GM12878 (cell line): ENCODE data around the gene PPM1D. TPM values are rescaled to one million over a fixed set of nuclear protein-coding genes. Genes with fewer than 3 reads are reported as not detected.

Experiments used
- ATAC-seq: fragments of 200-7000 bp; cut with Tn5 transposase; 3 replicates; pipeline ENCODE4 v1.9.1; 2020; ENCODE audit warnings: mild to moderate bottlenecking, moderate library complexity
- BruUV-seq: library from RNA; stranded (reverse); fragments of 400-500 nt; replicated peaks from 2 replicates; lab custom pipeline; 2021; lab: Mats Ljungman, UMichigan
- CTCF ChIA-PET: fragments of 300-600 bp; sonication (Branson Sonifier 250); formaldehyde crosslinking; extraction: SDS; loops from one replicate; lab custom pipeline; 2021; ENCODE audit warnings: inconsistent platforms; lab: Yijun Ruan, JAX
- POLR2A ChIA-PET: fragments of 350-600 bp; formaldehyde crosslinking; extraction: SDS; loops from one replicate; lab custom pipeline; 2021; ENCODE audit warnings: inconsistent platforms; lab: Charles Lee
- RAD21 ChIA-PET: fragments of 300-600 bp; sonication (Branson Sonifier 250); formaldehyde crosslinking; loops from one replicate; lab custom pipeline; 2023; ENCODE audit warnings: antibody characterized with exemption; ENCODE audit not compliant: unreplicated experiment; lab: Charles Lee
- SMC1A ChIA-PET: fragments of 300-600 bp; sonication (Branson Sonifier 250); formaldehyde crosslinking; loops from one replicate; lab custom pipeline; 2023; ENCODE audit not compliant: unreplicated experiment, uncharacterized antibody; lab: Charles Lee
- DNase-seq: peaks from one replicate; pipeline ENCODE4 v3.0.0-alpha.2; 2011; ENCODE audit warnings: low read depth, low spot score
- FAIRE-seq: peaks from 3 replicates; lab custom pipeline; 2011; peaks lifted over from hg19 to GRCh38; lab: Jason Lieb, UNC
- H2AFZ ChIP-seq: 2 replicates; pipeline ENCODE4 v1.6.0; 2011; ENCODE audit warnings: low read depth, low read length, control low read depth; ENCODE audit not compliant: control insufficient read depth
- H3K27ac ChIP-seq: 2 replicates; pipeline ENCODE4 v1.5.1; 2011; ENCODE audit warnings: control low read depth; ENCODE audit not compliant: control insufficient read depth, insufficient read depth
- H3K27me3 ChIP-seq, 2 experiments: replicated peaks in 1 of 2; 2 replicates each; pipeline versions ENCODE4 v1.6.0 to v1.6.1; 2011; ENCODE audit warnings: low read length in 1 of 2; ENCODE audit not compliant: control insufficient read depth in 2 of 2, insufficient read depth in 2 of 2
- H3K36me3 ChIP-seq, 2 experiments: 2 replicates each; pipeline ENCODE4 v1.5.1; 2011; ENCODE audit warnings: low read length in 1 of 2; ENCODE audit not compliant: control insufficient read depth in 2 of 2, insufficient read depth in 2 of 2
- H3K4me1 ChIP-seq: 2 replicates; pipeline ENCODE4 v1.6.1; 2011; ENCODE audit warnings: mild to moderate bottlenecking, low read length, moderate library complexity, mixed read lengths; ENCODE audit not compliant: control insufficient read depth, insufficient read depth
- H3K4me2 ChIP-seq: 2 replicates; pipeline ENCODE4 v1.6.0; 2011; ENCODE audit warnings: control low read depth; ENCODE audit not compliant: control insufficient read depth, insufficient read depth
- H3K4me3 ChIP-seq: fragments of 200-600 bp; sonication (generic); 2 replicates; pipeline ENCODE4 v1.5.1; 2016
- H3K79me2 ChIP-seq: 2 replicates; pipeline ENCODE4 v1.6.0; 2011; ENCODE audit warnings: low read length; ENCODE audit not compliant: control insufficient read depth, insufficient read depth
- H3K9ac ChIP-seq: 2 replicates; pipeline ENCODE4 v1.8.0; 2011; ENCODE audit warnings: low read length, control low read depth, mixed read lengths; ENCODE audit not compliant: control insufficient read depth, insufficient read depth
- H3K9me3 ChIP-seq: replicated peaks from 3 replicates; pipeline ENCODE4 v1.5.1; 2011; ENCODE audit warnings: mild to moderate bottlenecking, low read length; ENCODE audit not compliant: control insufficient read depth, insufficient read depth
- H4K20me1 ChIP-seq: 2 replicates; pipeline ENCODE4 v1.6.0; 2011; ENCODE audit not compliant: control insufficient read depth, insufficient read depth
- BACH1 ChIP-seq: fragments of 450-650 bp; IDR thresholded peaks from 2 replicates; pipeline ENCODE4 v1.6.1; 2017; ENCODE audit warnings: mild to moderate bottlenecking, borderline replicate concordance
- CEBPB ChIP-seq, 2 experiments: fragments of 150-350 bp in 1 of 2; IDR thresholded peaks; 2 replicates each; pipeline ENCODE4 v1.6.1; 2012 to 2014; ENCODE audit warnings: low read depth in 2 of 2, low read length in 2 of 2, borderline replicate concordance in 1 of 2, inconsistent platforms in 1 of 2
- DPF2 ChIP-seq: fragments of 450-650 bp; IDR thresholded peaks from 2 replicates; pipeline ENCODE4 v1.6.1; 2017; ENCODE audit warnings: mild to moderate bottlenecking
- FOXK2 ChIP-seq: fragments of 450-650 bp; IDR thresholded peaks from 2 replicates; pipeline ENCODE4 v1.6.1; 2017; ENCODE audit warnings: mild to moderate bottlenecking, moderate library complexity
- NR2C1 ChIP-seq: fragments of 450-650 bp; IDR thresholded peaks from 2 replicates; pipeline ENCODE4 v1.6.1; 2017; ENCODE audit warnings: antibody characterized with exemption, mild to moderate bottlenecking, moderate library complexity
- NR2F1 ChIP-seq: fragments of 450-650 bp; conservative IDR thresholded peaks from 2 replicates; pipeline ENCODE4 v1.6.1; 2017; ENCODE audit warnings: mild to moderate bottlenecking
- POU2F2 ChIP-seq: IDR thresholded peaks from 3 replicates; pipeline ENCODE4 v1.6.1; 2011; ENCODE audit warnings: low read depth, mild to moderate bottlenecking, low read length, borderline replicate concordance
- RAD51 ChIP-seq: fragments of 450-650 bp; IDR thresholded peaks from 2 replicates; pipeline ENCODE4 v1.6.1; 2016; ENCODE audit warnings: moderate library complexity, mild to moderate bottlenecking, inconsistent platforms
- RFX5 ChIP-seq: IDR thresholded peaks from 2 replicates; pipeline ENCODE4 v1.6.1; 2011; ENCODE audit warnings: low read depth, low read length, improper control_type of control experiment
- SPI1 ChIP-seq: IDR thresholded peaks from 2 replicates; pipeline ENCODE4 v1.6.1; 2011; ENCODE audit warnings: low read depth, mild to moderate bottlenecking, low read length, moderate library complexity, borderline replicate concordance; ENCODE audit not compliant: insufficient read depth
- SREBF2 ChIP-seq: IDR thresholded peaks from 2 replicates; pipeline ENCODE4 v1.6.1; 2012; ENCODE audit warnings: mild to moderate bottlenecking, low read length
- SUZ12 ChIP-seq: fragments of 200-600 bp; sonication (generic); IDR thresholded peaks from one replicate; pipeline ENCODE4 v1.6.1; 2018; ENCODE audit warnings: antibody characterized with exemption, mild to moderate bottlenecking; ENCODE audit not compliant: unreplicated experiment
- TBL1XR1 ChIP-seq: IDR thresholded peaks from 2 replicates; pipeline ENCODE4 v1.6.1; 2012; ENCODE audit warnings: low read depth, low read length, improper control_type of control experiment
- WRNIP1 ChIP-seq: IDR thresholded peaks from 2 replicates; pipeline ENCODE4 v1.6.1; 2011; ENCODE audit warnings: low read depth, low read length, improper control_type of control experiment, borderline replicate concordance
- ZBTB11 ChIP-seq: fragments of 450-650 bp; formaldehyde crosslinking; IDR thresholded peaks from 2 replicates; pipeline ENCODE4 v1.5.0; 2022; ENCODE audit warnings: mild to moderate bottlenecking, missing genetic modification characterization
- ZBTB4 ChIP-seq: fragments of 450-650 bp; formaldehyde crosslinking; IDR thresholded peaks from 2 replicates; pipeline ENCODE4 v1.4.0; 2022; ENCODE audit warnings: mild to moderate bottlenecking, moderate library complexity
- WGBS: methylation state at CpG from one replicate; pipeline ENCODE4 v1.1.6; 2016; ENCODE audit warnings: low lambda C conversion rate; ENCODE audit not compliant: insufficient replicate concordance, insufficient coverage; ENCODE audit errors: missing lambda C conversion rate; 5-methylcytosine and 5-hydroxymethylcytosine counted together
- in situ Hi-C: fragments of 300-500 bp; cut with MboI; formaldehyde crosslinking; loops from 9 replicates; pipeline ENCODE4 v1.14.3; 2018; ENCODE audit warnings: mixed read lengths
- intact Hi-C: fragments of 100-400 bp; cut with micrococcal nuclease; formaldehyde crosslinking; loops from one replicate; pipeline ENCODE4 v1.14.2; 2022; ENCODE audit not compliant: unreplicated experiment
- polyA plus RNA-seq, 11 experiments: library from polyadenylated mRNA; depleted of rRNA in 4 of 11; unstranded in 6 of 11; stranded (reverse) in 5 of 11; fragments of >200 nt; fragmentation: Nextera tagmentation in 4 of 11; fragmentation: Illumina TruSeq in 1 of 11; extraction: Ambion mirVana in 4 of 11; extraction: Trizol in 1 of 11; gene quantifications; 1 replicate in 1 of 11; 2 replicates in 10 of 11; pipeline versions ENCODE4 v1.2.1 to v1.2.3, GENCODE V29; 2011 to 2016; ENCODE audit warnings: inconsistent platforms in 2 of 11, missing spikeins in 2 of 11, low read depth in 1 of 11
- total RNA-seq, 4 experiments: library from RNA; depleted of rRNA in 3 of 4; stranded (reverse); fragments of >200 nt in 3 of 4; fragmentation: Illumina TruSeq in 1 of 4; extraction: Trizol in 1 of 4; gene quantifications; 2 replicates each; pipeline versions ENCODE4 v1.2.1 to v1.2.3, GENCODE V29; 2013 to 2021

PPM1D gene
- total and polyA plus RNA-seq, 10 of the 15 experiments (the other 5 are each of a cell fraction or from before 2014, with no cell fraction given), result 1.9 to 20.8 (median 10.7) TPM

- Histone ChIP-seq H2AFZ (peak within 1 kb of the TSS; percentile 100), H3K4me3 (peak within 1 kb of the TSS; percentile 82), H3K9me3 (no peaks in the 10 kb centered on the region; the same call in 2 of the 3 replicates), H3K4me2 (peak within 1 kb of the TSS; percentile 78), H3K4me1 (no peaks in the 10 kb centered on the region), H3K79me2 (no peaks in the 10 kb centered on the region; the same call in 1 of the 2 replicates), H3K27me3 (no peaks in the 10 kb centered on the region), H3K27ac (peak within 1 kb of the TSS; percentile 23), H4K20me1 (no peaks in the 10 kb centered on the region), H3K36me3 (no peaks in the 10 kb centered on the region), H3K9ac (peak within 1 kb of the TSS; percentile 81)
- peak; percentile 94 for FAIRE-seq
- BruUV-seq, result no TSS peak
- WGBS, result 1% methylated on average over 46 of the region's 51 CpGs
- POLR2A ChIA-PET, result interaction anchor here (0.6 to 1.4 kb wide), 7 partner anchors 9 to 1344 kb away, joined by 3 to 8 read pairs (median 4); partner anchors contain the start of gene PPM1D
- in situ Hi-C loops, result no loop called here
- ATAC-seq, result peak; percentile 99
- CTCF ChIA-PET, result interaction anchor here (0.6 to 1.4 kb wide), 6 partner anchors 9 to 110 kb away, joined by 3 to 4 read pairs (median 3); no protein-coding TSS in a partner anchor
- intact Hi-C loops, result no loop called here
- DNase-seq, result peak; percentile 97
- RAD21 ChIA-PET, result interaction anchor here (1.2 to 1.6 kb wide), 3 partner anchors 76 to 374 kb away, joined by 3 to 5 read pairs (median 3); partner anchors contain the start of gene PPM1D
- SMC1A ChIA-PET, result interaction anchor here (0.6 to 1.7 kb wide), 5 partner anchors 54 to 1825 kb away, joined by 3 to 5 read pairs (median 4); partner anchors contain the start of gene PPM1D
- TF ChIP-seq RFX5 (no peak; the same call in 1 of the 2 replicates), RAD51 (peak; percentile 97), FOXK2 (peak; percentile 95), BACH1 (peak; percentile 65; the same call in 1 of the 2 replicates), SUZ12 (no peak), ZBTB4 (no peak), SREBF2 (no peak), POU2F2 (no peak), WRNIP1 (no peak), CEBPB (IDR thresholded peaks at IDR 0.05; ENCODE audit: borderline replicate concordance in 1 of 2, low read depth in 2 of 2, low read length in 2 of 2) (no peak), NR2F1 (no peak), SPI1 (no peak), ZBTB11 (CRISPR knock-in tag) (no peak), NR2C1 (peak; percentile 94), DPF2 (peak; percentile 97), TBL1XR1 (peak; percentile 57; the same call in 1 of the 2 replicates)
Measured at GRCh38 chr17:60677308-60678117, 77.5 kb downstream of the PPM1D start, which contains the start of gene BCAS3. Gene BCAS3, plus strand, starts transcription at chr17:60677851.
